HepG2 (cell line): ENCODE measurements around the gene FECH.

ENCODE experiments used
- CREM ChIP-seq, 2 experiments: sonication (generic) in 1 of 2; formaldehyde crosslinking in 1 of 2; IDR thresholded peaks; 2 replicates each; pipeline versions ENCODE4 v1.4.0 to v1.6.1; 2016 to 2020; ENCODE audit warnings: antibody characterized with exemption in 1 of 2, mild to moderate bottlenecking in 1 of 2, missing genetic modification reagents in 1 of 2
- DMAP1 ChIP-seq: IDR thresholded peaks from 2 replicates; pipeline ENCODE4 v1.6.1; 2016
- DPF2 ChIP-seq: sonication (generic); formaldehyde crosslinking; IDR thresholded peaks from 2 replicates; pipeline ENCODE4 v1.4.0; 2020; ENCODE audit warnings: mild to moderate bottlenecking, low read depth, missing genetic modification reagents, borderline replicate concordance
- ETV6 ChIP-seq: sonication (generic); formaldehyde crosslinking; conservative IDR thresholded peaks from 2 replicates; pipeline ENCODE4 v1.4.0; 2020; ENCODE audit warnings: missing genetic modification reagents
- NFE2 ChIP-seq: sonication (generic); formaldehyde crosslinking; IDR thresholded peaks from 2 replicates; pipeline ENCODE4 v1.4.0; 2020; ENCODE audit warnings: missing genetic modification reagents
- NFKB2 ChIP-seq: sonication (generic); formaldehyde crosslinking; IDR thresholded peaks from 2 replicates; pipeline ENCODE4 v1.4.0; 2020; ENCODE audit warnings: missing genetic modification reagents, borderline replicate concordance
- NR1H2 ChIP-seq: sonication (generic); formaldehyde crosslinking; IDR thresholded peaks from 2 replicates; pipeline ENCODE4 v1.8.1; 2022; ENCODE audit warnings: low read depth, missing genetic modification reagents, borderline replicate concordance
- POLR2A ChIP-seq, 2 experiments: IDR thresholded peaks; 2 replicates each; pipeline ENCODE4 v1.6.1; 2011; ENCODE audit warnings: low read depth in 2 of 2, low read length in 2 of 2, mild to moderate bottlenecking in 1 of 2, moderate library complexity in 1 of 2; ENCODE audit not compliant: insufficient read depth in 1 of 2
- ZNF274 ChIP-seq: sonication (generic); formaldehyde crosslinking; IDR thresholded peaks from 2 replicates; pipeline ENCODE4 v1.5.1; 2020; ENCODE audit warnings: mild to moderate bottlenecking, missing genetic modification reagents
- TF ChIP-seq, protein P1 (sequence below): sonication (generic); formaldehyde crosslinking; IDR thresholded peaks from 2 replicates; pipeline ENCODE4 v1.5.0; 2020; ENCODE audit warnings: mild to moderate bottlenecking, missing genetic modification reagents, moderate library complexity

DNA sequence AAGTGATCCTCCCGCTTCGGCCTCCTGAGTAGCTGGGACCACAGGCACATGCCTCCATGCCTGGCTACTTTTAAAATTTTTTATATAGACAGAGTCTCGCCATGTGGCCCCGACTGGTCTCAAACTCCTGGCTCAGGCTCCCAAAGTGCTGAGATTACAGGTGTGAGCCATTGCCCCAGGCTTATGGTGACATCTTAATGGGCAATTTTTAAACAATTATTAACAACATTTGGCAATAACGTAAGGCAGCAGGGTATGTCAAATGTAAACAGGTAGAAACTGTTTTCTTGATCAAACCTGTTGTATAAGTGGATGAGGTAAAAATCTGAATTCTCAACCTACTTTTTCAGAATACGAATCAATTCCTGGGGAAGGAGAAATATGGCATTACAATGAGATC, 11.0 kb downstream of the FECH start:
- TF ChIP-seq CREM (IDR thresholded peaks at IDR 0.05) (no peak), CREM (CRISPR knock-in tag; IDR thresholded peaks at IDR 0.05) (no peak), NFKB2 (CRISPR knock-in tag) (no peak), ZNF274 (CRISPR knock-in tag) (no peak), DMAP1 (no peak), DPF2 (CRISPR knock-in tag) (no peak), POLR2A (IDR thresholded peaks at IDR 0.05; ENCODE audit: insufficient read depth in 1 of 2, low read depth in 2 of 2, low read length in 2 of 2) (no peak), NFE2 (CRISPR knock-in tag) (no peak), NR1H2 (CRISPR knock-in tag) (no peak), ETV6 (CRISPR knock-in tag) (no peak)
- TF ChIP-seq, protein P1, sequence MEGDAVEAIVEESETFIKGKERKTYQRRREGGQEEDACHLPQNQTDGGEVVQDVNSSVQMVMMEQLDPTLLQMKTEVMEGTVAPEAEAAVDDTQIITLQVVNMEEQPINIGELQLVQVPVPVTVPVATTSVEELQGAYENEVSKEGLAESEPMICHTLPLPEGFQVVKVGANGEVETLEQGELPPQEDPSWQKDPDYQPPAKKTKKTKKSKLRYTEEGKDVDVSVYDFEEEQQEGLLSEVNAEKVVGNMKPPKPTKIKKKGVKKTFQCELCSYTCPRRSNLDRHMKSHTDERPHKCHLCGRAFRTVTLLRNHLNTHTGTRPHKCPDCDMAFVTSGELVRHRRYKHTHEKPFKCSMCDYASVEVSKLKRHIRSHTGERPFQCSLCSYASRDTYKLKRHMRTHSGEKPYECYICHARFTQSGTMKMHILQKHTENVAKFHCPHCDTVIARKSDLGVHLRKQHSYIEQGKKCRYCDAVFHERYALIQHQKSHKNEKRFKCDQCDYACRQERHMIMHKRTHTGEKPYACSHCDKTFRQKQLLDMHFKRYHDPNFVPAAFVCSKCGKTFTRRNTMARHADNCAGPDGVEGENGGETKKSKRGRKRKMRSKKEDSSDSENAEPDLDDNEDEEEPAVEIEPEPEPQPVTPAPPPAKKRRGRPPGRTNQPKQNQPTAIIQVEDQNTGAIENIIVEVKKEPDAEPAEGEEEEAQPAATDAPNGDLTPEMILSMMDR, result no peak
